ENCODE measurements around the gene SYTL1. TPM values are rescaled to one million over a fixed set of nuclear protein-coding genes. Genes with fewer than 3 reads are reported as not detected.

Gene SYTL1
- total and polyA plus RNA-seq, 9 of the 15 experiments (the other 6 are each of a cell fraction or from before 2014, with no cell fraction given): 0.04 to 9.3 (median 1.7) TPM

GRCh38 chr1:27321813-27322568 is 19.8 kb upstream of the SYTL1 start, which contains the start of gene TMEM222 (continued):
- peak; percentile 93 for TF ChIP-seq THAP7 (CRISPR knock-in tag; IDR thresholded peaks at IDR 0.05)
- TF ChIP-seq FOXP1 (CRISPR knock-in tag; IDR thresholded peaks at IDR 0.05): peak; percentile 99
- TF ChIP-seq USF1 (CRISPR knock-in tag; IDR thresholded peaks at IDR 0.05): peak; percentile 81
- no peak for TF ChIP-seq ZFP36 (IDR thresholded peaks at IDR 0.05; ENCODE audit: low read depth, low read length, partially characterized antibody)
- no peak for TF ChIP-seq ZNF75A (CRISPR knock-in tag; IDR thresholded peaks at IDR 0.05)
- TF ChIP-seq YY1 (IDR thresholded peaks at IDR 0.05; ENCODE audit: borderline replicate concordance in 1 of 3, control insufficient read depth in 1 of 3, extremely low read depth in 1 of 3, insufficient read depth in 3 of 3, insufficient read length in 1 of 3, insufficient replicate concordance in 2 of 3, low read depth in 1 of 3, low read length in 2 of 3): peak; percentile 65 to 95 (median 88)
- TF ChIP-seq ZSCAN32 (CRISPR knock-in tag; IDR thresholded peaks at IDR 0.05): no peak
- TF ChIP-seq LCOR (CRISPR knock-in tag; IDR thresholded peaks at IDR 0.05): peak; percentile 96
- no peak for TF ChIP-seq ZBED1 (IDR thresholded peaks at IDR 0.05)
- peak; percentile 98 to 99 for TF ChIP-seq MAZ (CRISPR knock-in tag; conservative IDR thresholded peaks at IDR 0.05 in 1 of 2, IDR thresholded peaks at IDR 0.05 in 1 of 2)
- peak; percentile 97 for TF ChIP-seq ZNF511 (CRISPR knock-in tag; IDR thresholded peaks at IDR 0.05)
- peak; percentile 100 for TF ChIP-seq MAX (CRISPR knock-in tag; IDR thresholded peaks at IDR 0.05)
- no peak for TF ChIP-seq ILF3 (IDR thresholded peaks at IDR 0.05; ENCODE audit: borderline replicate concordance)
- TF ChIP-seq ZNF232 (CRISPR knock-in tag; IDR thresholded peaks at IDR 0.05): peak; percentile 95
- peak; percentile 100 for TF ChIP-seq GABPA (tag; conservative IDR thresholded peaks at IDR 0.05; ENCODE audit: low read depth)
- TF ChIP-seq STAT6 (CRISPR knock-in tag; IDR thresholded peaks at IDR 0.05): no peak; the same call in 1 of the 2 replicates
- peak; percentile 86 to 96; a peak in 3 of 4 replicates for TF ChIP-seq SIN3A (IDR thresholded peaks at IDR 0.05; ENCODE audit: borderline replicate concordance in 2 of 2, control insufficient read depth in 1 of 2, low read depth in 2 of 2, low read length in 2 of 2)
- TF ChIP-seq JUNB (CRISPR knock-in tag; conservative IDR thresholded peaks at IDR 0.05): no peak
- peak; percentile 87; a peak in 3 of 4 replicates for TF ChIP-seq ETV6 (IDR thresholded peaks at IDR 0.05; ENCODE audit: borderline replicate concordance in 1 of 2, low read depth in 2 of 2, low read length in 1 of 2)
- TF ChIP-seq ETV6 (CRISPR knock-in tag; IDR thresholded peaks at IDR 0.05; ENCODE audit: borderline replicate concordance): peak; percentile 96; the same call in 1 of the 2 replicates
- TF ChIP-seq NCOA6 (IDR thresholded peaks at IDR 0.05): no peak
- TF ChIP-seq IRF2 (CRISPR knock-in tag; IDR thresholded peaks at IDR 0.05): no peak

All from K562 (cell line).